Activated CD8-positive, alpha-beta memory T cell treated with anti-CD3 and anti-CD28 coated beads, Interleukin-2, amount 50 U/mL, for 4 hours (primary cell): Measurements from ENCODE around the gene ZNF273.
A peak's percentile ranks its signal among the peaks of the same experiment; 100 is the strongest.
"Not testable (repeated sequence)": the region's sequence is repeated elsewhere in the genome, so short reads cannot be mapped to it uniquely, and the experiment has no call there.

Source experiments
- DNase-seq: peaks from one replicate; pipeline ENCODE4 v3.0.0-alpha.2; 2020

The ZNF273 gene

DNA sequence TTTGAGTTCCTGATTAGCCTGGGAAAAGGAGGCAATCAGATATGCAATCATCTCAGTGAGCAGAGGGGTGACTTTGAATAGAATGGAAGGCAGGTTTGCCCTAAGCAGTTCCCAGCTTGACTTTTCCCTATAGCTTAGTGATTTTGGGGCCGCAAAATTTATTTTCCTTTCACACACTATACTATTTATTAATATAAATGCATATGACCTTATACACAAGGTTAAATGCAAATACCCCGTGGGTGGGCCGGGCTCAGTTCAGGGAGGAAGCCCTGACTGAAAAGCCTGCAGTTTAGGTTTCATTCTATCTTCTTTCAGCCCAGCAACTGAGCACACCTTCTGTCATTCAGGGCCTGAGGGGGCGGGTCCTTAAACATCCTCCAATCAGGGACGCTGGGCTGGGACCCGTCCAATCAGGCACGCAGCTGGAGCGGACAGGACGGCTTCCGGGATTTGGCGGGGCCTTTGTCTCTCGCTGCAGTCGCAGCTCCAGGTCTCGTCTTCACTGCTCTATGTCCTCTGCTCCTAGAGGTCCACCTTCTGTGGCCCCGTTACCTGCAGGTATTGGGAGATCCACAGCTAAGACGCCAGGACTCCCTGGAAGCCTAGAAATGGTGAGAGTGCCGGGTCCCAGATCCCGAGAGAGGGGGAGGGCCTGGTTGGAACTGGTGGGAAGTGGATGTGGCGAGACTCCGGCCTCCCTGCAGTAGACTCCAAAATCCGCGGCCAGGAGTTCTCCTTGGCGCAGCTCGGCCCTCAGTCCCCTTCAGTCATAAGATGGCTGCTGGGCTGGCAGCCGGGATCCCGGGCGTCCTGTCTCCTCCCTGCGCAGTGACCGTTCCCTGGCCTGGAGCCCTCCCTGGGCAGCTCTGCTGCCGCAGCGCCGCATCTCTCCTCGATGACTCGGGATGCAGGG is at the start of gene ZNF273:
Gene ZNF273 (plus strand): TSS at position 468 of the 916 bp plus-strand sequence. CDS start 45 bp downstream, at position 513.
- peak; percentile 88 for DNase-seq

DNA sequence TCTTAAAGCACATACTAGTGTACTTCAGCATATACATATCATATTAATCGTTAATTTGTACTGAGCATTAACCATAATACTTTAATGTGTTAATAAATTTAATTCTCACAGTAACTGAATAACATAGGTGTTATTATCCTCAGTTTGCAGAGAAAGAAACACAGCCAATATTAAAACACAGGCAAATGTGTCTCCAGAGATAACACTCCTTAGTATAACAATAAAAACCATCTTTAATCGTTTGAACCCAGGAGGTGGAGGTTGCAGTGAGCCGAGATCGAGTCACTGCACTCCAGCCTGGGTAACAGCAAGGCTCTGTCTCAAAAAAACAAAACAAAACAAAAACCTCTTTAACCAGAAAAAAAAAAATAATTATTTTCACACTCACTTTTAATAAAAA is 49.4 kb upstream of the ZNF273 start:
- no peak for DNase-seq

DNA sequence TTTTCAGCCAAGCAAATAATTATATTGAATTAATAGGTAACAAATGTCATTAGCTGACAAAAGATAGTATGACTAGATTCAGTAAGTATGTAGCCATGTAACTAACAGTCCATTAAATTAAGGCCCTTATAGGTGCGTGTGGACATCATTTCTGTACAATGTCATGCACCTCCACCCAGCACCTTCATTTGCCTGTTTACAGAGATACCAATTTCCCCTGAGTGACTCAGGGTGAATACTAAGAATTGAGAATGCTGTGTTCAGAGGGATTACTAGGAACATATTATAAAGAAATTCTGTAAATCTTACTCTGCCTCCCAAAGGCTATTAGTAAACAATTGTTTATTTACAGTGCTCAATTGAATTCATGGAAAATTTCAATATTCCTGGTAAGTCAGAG is 48.1 kb upstream of the ZNF273 start:
- no peak for DNase-seq

DNA sequence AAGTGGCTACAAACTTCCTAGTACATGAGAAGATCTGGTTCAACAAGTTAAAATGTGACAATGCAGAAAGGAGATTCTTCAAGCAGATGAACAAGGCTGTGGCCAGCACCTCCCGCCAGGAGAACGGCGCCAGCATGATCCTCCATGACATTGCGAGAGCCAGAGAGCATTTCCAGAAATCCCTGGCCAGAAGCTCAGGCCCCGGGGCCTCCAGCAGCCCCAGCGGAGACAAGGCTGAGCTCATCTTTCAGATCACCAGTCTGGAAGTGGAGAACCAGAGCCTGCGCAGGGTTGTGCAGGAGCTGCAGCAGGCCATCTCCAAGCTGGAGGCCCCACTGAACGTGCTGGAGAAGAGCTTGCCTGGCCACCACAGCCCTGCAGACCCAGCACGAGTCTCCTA is 40.1 kb upstream of the ZNF273 start:
- no peak for DNase-seq

DNA sequence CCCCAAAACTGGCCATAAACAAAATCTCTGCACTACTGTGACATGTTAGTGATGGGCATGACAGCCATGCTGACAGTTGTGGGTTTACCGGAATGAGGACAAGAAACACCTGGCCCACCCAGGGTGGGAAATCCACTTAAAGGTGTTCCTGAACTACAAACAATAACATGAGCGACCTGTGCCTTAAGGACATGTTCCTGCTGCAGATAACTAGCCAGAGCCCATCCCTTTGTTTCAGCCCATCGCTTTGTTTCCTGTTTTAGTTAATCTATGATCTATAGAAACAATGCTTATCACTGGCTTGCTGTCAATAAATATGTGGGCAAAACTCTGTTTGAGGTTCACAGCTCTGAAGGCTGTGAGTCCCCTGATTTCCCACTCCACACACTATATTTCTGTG is 39.5 kb upstream of the ZNF273 start:
- not testable (repeated sequence) for DNase-seq

DNA sequence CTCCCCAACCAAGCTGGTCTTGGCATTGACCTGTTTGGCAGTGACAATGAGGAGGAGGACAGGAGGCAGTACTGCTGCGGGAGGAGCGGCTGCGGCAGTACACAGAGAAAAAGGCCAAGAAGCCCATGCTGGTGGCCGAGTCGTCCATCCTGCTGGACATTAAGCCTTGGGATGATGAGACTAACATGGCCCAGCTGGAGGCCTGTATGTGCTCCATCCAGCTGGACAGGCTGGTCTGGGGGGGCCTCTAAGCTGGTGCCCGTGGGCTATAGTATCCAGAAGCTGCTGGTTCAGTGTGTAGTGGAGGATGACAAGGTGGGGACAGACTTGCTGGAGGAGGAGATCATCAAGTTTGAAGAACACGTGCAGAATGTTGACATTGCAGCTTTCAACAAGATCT is 39.1 kb upstream of the ZNF273 start:
- no peak for DNase-seq

DNA sequence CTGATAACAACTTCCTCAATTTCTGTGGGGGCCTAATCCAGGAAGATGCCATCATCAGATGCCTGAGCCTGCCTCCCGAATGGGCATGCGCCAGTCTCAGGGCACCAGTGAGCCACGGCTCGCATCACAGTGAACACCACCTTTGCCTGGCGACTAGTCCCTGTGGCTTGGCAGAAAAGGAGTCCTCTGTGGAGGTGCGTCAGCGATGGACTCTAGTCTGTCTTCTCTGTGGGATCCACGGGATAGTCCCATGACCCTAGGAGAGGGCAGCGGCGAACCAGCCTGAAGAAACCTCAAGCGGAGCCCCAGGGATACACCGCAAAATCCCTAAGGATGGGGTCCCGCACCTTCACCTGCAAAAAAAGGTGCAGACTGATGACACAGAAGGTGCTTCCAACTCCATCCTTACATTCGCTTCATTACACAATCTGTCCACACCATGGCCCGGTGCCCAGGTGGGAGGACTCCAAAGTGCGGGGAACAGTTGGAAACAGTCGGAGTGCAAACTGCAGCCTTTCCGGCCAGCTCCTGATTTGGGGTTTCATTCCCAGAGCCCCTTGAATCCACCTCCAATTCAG is 35.1 kb upstream of the ZNF273 start:
- no peak for DNase-seq

DNA sequence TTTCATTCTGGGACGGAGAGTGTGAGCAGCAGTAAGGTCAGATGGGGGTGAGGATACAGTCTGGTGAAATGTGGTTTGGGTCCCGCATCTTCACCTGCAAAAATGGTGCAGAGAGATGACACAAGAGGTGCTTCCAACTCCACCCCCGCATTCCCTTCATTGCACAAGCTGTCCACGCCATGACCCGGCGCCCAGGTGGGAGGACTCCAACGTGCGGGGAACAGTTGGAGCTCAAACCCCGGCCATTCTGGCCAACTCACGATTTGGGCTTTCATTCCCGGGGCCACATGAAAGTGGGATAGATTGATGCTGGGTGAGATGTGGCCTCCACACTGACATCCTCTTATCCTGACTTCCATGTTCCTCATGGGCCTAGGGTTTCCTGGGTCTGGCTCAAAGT is 34.6 kb upstream of the ZNF273 start:
- DNase-seq, result no peak

DNA sequence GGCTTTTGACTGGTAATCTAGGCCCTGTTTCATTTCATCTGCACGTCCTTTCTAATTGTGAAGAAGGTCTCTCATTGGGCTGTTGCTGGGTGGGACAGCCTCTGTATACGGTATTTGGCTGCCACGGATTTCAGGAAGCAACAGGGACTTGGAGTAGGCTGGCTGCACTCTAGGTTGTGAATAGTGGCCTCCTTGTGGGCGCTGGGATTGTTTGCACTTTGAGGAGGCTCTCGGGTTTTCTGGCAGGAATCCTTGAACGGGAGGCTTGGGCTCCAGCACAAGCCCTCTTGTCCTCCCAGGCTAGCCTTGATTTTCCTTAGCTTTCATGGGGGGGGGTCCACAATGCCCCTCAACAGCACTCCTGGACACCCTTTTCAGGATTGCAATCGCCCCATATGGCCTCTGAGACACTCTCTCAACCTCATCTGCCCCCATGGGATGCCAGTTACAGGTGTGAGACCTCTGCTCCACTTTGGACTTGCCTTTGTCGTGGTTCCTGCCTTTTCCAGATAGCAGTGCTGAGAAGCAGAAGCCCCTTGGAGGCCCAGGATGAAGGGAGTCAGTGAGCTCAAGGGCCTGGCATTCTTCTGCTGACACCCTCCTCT is 33.9 kb upstream of the ZNF273 start:
- no peak for DNase-seq

DNA sequence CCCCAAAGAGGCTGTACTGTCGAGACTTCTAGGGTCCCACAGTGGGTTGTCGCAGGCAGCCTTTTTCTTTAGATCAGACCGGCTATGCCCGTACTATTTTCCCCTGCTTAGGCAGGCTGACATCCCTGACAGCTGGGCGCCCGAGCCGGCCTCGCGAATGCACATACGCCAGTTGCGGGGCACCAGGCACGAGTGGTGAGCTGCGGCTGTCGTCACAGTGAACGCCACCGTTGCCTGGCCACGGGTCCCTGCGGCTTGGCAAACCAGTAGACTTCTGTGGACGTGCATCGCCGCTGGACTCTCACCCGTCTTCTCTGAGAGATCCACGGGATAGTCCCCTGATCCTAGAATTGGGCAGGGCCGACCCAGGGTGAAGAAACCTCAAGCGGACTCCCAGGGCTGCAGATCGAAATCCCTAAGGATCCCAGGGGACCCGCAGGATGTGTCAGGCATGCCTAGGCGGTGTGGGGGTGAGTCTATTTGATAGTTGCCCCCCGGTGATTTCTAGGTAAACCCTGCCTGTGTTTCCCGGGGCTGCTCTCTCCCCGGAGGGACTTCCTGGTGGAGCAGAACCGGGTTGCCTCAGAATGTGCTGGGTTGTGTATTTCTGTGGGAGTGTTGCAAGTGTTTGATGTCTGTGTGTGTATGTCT is 33.0 kb upstream of the ZNF273 start:
- DNase-seq, result no peak

DNA sequence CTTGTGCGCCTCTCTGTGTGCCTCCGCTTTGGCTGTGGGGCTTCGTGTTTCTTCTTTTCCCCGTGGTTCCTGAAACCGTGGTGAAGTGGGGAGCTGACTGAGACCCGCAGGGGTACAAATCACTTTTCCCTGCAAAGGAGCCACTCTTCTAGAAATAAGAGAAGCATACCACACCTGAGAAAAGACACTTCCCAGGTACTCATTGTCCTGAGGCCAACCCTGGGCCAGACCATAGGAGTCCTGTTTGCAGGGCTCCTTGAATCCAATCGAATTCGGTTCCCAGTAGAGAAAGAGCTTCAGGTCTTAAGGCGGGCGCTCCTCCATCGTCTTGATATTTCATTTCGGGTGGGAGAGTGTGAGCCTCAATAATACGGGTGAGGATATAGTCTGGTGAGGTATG is 32.4 kb upstream of the ZNF273 start:
- DNase-seq, result no peak

DNA sequence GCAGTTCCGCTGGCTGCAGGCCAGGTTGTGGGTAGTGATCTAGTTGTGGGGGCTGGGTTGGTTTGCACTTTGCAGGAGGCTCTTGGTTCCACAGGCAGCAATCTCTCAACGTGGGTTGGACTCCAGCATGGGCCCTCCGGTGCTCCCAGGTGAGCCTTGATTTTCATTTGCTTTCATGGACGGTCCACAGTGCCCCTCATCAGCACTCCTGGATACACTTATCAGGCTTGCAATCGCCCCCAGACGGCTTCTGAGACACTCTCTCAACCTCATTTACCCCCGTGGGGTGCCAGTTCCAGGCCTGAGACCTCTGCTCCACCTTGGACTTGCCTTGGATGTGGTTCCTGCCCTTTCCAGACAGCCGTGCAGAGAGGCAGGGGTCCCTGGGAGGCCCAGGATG is 31.3 kb upstream of the ZNF273 start:
- DNase-seq, result no peak

DNA sequence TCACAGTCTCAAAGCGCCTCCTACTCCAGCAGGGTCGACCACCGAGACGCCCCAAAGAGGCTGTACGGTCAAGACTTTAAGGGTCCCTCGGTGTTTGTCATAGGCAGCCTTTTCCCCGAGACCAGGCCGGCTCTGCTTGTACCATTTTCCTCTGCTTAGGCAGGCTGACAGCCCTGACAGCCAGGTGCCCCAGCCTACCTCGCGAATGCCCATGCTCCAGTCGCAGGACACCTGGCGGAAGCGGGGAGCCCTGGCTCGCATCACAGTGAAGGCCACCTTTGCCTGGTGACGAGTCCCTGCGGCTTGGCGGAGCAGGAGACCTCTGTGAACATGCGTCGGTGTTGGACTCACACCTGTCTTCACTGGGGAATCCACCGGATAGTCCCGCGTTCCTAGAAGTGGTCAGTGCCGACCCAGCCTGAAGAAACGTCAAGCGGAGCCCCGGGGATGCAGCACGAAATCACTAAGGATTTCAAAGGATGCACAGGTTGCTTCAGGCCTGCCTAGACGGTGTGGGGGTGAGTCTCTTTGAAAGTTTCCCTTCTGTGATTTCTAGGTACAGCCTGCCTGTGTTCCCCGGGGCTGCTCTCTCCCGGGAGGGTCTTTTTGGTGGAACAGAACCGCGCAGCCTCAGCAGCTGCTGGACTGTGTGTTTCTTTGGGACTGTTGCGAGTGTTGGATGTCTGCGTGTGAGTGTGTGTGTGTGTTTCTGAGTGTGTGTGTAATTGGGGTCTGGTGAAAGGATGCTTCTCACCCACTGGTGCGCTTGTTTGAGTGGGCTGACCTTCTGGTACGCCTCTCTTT is 30.5 kb upstream of the ZNF273 start:
- DNase-seq, result no peak

DNA sequence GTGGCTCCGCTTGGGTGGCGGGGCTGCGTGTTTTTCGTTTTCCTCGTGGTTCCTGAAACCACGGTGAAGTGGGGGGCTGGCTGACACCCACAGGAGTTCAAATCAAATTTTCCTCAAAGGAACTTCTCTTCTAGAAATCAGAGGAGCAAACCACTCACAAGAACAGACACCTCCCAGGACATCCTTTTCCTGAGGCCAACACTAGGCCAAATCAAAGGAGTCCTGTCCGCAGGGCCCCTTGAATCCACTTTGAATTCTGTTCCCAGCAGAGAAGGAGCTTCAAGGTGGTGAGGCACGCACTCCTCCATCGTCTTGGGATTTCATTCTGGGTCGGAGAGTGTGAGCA is 29.9 kb upstream of the ZNF273 start:
- DNase-seq, result no peak

DNA sequence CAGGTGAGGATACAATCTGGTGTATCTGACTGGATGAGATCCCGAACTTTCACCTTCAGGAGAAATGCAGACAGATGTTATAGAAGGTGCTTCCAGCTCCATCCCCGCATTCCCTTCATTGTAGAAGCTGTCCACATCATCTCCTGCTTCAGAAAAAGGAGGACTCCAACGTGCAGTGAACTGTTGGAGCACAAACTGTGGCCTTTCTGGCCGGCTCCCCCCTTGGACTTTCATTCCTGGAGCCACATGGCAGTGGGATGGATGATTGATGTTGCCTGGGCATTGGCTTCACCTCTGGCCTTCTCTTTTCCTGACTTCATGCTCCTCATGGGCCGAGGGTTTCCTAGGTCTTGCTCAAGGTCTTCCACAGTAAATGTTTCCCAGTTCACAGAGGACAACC is 29.6 kb upstream of the ZNF273 start:
- no peak for DNase-seq

DNA sequence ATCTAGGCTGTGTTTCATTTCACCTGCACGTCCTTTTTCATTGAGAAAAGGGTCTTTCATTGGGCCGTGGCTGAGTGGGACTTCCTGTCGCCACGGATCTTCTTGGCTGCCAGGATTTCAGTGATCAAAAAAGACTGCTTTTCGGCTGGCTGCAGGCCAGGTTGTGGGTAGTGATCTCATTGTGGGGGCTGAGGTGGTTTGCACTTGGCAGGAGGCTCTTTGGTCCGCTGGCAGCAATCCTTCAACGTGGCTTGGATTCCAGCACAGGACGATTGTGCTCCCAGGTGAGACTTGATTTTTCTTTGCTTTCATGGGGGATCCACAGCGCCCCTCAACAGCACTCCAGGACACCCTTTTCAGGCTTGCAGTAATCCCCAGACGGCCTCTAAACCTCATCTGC is 29.0 kb upstream of the ZNF273 start:
- DNase-seq, result no peak

DNA sequence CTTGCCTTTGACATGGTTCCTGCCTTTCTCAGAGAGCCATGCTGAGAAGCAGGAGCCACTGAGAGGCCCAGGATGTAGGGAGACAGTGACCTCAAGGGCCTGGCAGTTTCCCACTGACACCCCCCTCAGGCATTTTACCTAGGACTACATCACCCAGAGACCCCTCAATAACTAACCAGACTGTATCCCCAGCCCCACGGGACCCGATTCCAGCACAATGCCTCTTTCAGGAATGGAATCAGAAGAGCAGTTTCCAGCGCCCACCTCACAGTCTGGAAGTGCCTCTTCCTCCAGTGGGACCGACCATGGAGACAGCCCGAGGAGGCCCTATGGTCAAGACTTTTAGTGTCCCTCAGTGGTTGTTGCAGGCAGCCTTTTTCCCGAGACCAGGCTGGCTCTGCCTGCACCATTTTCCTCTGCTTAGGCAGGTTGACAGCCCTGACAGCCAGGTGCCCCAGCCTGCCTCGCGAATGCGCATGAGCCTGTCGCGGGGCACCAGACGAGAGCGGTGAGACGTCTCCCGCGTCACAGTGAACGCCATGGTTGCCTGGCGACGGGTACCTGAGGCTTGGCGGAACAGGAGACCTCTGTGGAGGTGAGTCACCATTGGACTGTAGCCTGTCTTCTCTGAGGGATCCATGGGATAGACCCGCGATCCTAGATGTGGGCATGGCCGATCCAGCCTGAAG is 28.4 kb upstream of the ZNF273 start:
- DNase-seq, result no peak

DNA sequence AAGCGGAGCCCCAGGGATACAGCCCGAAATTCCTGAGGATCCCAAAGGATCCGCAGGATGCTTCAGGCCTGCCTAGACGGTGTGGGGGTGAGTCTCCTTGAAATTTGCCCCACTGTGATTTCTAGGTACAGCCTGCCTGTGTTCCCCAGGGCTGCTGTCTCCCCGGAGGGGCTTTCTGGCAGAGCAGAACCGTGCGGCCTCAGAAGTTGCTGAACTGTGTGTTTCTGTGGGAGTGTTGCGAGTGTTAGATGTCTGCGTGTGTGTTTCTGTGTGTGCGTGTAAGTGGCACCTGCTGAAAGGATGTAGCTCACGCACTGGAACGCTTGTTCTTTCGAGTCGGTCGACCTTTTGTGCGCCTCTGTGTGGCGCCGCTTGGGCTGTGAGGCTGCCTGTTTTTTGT is 27.8 kb upstream of the ZNF273 start:
- no peak for DNase-seq

DNA sequence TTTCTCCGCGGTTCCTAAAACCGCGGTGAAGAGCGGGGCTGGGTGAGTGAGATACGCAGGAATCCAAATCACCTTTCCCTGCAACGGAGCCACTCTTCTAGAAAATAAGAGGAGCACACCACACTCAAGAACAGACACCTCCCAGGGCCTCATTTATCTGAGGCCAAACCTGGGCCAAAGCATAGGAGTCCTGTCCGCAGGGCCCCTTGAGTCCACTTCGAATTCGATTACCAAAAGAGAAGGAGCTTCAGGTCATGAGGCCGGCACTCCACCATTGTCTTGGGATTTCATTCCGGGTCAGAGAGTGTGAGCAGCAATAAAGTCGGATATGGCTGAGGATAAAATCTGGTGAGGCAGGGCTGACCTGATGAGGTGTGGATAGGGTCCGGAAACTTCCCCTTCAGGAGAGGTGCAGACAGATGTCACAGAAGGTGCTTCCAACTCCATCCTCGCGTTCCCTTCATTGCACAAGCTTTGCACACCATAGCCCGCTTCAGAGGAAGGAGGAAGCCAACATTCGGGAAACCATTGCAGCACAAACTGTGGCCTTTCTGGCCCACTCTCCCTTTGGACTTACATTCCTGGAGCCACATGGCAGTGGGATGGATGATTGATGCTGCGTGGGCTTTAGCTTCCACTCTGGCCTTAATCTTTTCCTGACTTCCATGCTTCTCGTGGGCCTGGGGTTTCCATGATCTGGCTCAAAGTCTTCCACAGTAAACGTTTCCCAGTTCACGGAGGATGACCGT is 27.2 kb upstream of the ZNF273 start:
- DNase-seq, result no peak

DNA sequence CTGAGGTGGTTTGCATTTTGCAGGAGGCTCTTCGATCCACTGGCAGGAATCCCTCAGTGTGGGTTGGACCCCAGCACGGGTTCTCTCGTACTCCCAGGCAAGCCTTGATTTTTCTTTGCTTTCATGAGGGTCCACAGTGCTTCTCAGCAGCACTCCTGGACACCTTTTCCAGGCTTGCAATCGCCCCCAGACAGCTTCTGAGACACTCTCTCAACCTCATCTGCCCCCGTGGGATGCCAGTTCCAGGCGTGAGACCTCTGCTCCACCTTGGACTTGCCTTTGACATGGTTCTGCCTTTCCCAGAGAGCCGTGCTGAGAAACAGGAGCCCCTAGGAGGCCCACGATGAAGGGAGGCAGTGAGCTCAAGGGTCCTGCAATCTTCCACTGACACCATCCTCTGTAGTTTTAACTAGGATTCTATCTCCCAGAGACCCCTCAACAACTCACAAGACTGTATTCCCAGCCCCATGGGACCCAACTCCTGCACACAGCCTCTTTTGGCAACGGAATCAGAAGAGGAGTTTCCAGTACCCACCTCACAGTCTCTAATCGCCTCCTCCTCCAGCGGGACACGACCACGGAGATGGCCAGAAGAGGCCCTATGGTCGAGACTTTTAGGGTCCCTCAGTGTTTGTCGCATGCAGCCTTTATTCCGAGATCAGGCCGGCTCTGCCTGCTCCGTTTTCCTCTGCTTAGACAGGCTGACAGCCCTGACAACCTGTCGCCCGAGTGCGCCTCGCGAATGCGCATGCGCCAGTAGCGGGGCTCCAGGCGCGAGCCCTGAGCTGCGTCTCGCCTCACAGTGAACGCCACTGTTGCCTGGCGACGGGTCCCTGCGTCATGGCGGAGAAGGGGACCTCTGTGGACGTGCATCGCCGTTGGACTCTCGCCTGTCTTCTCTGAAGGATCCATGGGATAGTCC is 26.0 kb upstream of the ZNF273 start:
- DNase-seq, result peak; percentile 68
